HG03159 (cell line): Measurements from ENCODE around the gene USP12.
"Not testable (repeated sequence)": the region's sequence is repeated elsewhere in the genome, so short reads cannot be mapped to it uniquely, and the experiment has no call there.

Experiments used
- ATAC-seq: cut with Tn5 transposase; IDR thresholded peaks from one replicate; pipeline ENCODE4 v1.9.1; 2021; ENCODE audit warnings: mild to moderate bottlenecking, moderate library complexity; ENCODE audit not compliant: unreplicated experiment

USP12 gene

DNA sequence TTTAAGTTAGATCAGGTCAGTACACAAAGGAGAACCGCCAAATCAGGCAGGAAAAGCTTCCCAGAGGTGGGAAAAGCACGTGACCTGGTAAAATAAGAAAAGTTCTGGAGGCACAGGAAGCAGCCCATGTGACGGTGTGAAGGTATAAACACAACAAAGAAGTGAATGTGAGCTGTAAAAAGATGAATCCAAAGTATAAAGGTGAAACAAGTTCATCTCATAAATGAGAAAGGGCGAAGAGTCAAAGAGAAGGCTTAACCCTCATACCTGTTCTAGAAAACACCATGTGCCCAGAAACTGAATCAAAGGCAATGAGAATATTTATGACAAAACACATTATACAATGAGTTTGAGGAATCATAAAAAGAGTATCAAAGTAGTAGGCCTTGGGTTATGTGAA is 47.0 kb downstream of the USP12 start:
- no peak for ATAC-seq

DNA sequence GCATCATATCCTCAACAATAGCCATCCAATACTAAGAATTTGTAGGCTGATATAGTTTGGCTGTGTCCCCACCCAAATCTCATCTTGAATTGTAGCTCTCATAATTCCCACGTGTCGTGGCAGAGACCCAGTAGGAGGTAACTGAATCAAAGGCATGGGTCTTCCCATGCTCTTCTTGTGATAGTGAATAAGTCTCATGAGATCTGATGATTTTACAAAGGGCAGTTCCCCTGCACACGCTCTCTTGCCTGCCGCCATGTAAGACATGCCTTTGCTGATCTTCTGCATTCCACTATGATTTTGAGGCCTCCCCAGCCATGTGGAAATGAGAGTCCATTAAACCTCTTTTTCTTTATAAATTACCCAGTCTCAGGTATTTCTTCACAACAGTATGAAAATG is 48.2 kb downstream of the USP12 start:
- ATAC-seq = not testable (repeated sequence)

DNA sequence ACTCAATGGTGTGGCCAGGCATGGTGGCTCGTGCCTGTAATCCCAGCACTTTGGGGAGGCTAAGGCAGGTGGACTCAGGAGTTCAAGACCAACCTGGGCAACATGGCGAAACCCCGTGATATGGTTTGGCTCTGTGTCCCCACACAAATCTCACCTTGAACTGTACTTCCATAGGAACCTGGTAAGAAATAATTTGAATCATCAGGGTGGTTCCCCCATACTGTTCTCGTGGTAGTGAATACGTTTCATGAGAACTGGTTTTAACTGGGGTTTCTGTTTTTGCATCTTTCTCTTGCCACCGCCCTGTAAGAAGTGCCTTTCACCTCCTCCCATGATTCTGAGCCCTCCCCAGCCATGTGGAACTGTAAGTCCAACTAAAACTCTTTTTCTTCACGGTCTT is 49.6 kb downstream of the USP12 start:
- no peak for ATAC-seq

DNA sequence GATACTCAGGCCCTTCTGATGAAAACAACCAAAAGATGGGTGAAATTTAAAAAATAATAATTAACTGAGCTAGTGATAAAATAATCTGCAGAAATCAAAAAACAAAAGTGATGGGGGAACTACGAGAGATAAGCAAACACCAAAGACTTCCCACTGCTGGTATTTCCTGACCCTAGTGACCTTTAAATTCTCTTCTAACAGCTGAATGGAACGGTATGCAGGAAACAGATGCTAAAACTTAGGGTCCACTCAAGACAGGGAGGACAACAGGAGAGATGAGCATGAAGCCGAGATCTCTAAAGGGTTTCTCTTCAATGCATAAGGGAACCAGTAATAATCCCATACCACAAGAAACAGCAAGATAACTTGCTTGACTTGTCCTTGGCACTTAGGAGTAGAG is 50.8 kb downstream of the USP12 start:
- no peak for ATAC-seq

DNA sequence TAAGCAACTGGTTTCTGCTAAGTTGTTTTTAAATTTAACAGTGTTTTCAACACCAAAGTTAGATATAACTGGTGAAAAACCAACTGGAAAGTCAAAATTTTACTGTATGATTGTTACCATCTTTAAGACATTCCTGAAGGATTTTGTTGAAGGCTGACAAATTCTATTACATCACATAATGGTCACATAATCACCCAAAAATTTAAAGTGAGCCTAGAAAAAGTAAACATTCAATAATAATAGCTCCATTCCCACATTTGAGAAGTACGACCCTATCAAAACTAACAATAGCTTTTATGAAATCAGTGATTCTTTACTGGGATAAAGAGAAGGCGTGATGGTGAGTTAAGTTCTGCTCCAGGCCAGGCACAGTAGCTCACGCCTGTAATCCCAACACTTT is 51.6 kb downstream of the USP12 start:
- ATAC-seq = no peak

DNA sequence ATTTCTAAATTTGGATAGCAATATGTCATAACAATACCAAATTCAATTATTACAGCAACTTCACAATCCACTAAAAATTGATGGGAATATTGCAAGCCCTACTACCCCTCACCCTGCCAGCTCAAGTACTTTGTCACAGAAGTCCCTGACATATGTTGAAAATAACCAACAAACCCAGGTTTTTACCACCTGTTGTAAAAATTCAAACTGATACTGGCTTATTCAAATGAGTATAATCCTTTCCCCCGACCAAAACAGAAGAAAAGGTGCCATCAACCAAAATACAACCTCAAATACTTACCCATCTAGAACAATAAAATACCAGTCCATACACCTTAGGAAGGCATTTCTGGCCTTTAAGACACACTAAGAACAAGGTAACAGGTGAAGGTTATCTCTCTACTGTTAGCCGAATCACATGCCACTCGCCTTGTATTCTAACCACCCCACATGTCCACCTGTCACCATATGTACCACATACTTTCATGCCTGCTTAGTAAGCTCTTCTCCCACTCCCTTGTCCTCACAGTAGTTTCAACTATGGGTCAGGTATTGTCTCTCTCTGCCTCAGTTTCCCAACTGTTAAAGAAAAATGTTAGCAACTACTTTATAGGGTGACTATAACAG is 53.1 kb downstream of the USP12 start:
- no peak for ATAC-seq

DNA sequence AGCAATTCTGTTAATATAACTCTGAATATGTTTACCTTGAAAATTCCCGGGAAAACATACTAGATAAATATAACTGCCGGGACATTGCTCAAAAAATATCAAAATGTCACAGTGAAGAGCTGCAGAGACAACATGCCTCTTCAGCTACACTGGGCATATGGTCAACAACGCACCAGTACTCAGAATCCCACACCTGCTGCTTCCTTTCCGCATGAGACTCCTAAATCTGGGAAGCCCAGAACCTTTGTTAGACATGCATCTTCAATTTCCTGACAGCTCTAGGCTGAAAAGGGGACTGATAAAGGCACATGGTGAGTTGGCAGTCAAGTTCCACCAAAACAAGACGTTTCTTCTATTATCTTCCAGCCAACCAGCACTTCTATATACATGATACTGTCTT is 53.7 kb downstream of the USP12 start:
- ATAC-seq = no peak

DNA sequence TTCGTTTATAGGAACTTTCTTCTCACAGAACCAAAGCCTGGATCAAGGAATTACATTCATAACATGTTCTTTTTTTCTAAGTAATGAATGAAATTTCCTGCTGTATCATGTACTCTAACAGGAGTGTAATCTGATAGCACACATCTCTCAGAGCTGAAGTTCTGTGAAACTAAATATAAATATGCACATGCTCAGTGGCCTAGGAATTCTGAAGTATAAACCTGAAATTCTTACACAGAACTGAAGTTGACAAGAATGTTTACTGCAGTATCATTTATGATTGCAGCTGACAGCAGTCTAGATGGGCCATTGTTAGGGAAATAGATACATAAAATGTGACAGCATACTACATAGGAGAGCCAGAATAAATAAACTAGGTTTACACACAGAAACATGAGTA is 54.5 kb downstream of the USP12 start:
- no peak for ATAC-seq

DNA sequence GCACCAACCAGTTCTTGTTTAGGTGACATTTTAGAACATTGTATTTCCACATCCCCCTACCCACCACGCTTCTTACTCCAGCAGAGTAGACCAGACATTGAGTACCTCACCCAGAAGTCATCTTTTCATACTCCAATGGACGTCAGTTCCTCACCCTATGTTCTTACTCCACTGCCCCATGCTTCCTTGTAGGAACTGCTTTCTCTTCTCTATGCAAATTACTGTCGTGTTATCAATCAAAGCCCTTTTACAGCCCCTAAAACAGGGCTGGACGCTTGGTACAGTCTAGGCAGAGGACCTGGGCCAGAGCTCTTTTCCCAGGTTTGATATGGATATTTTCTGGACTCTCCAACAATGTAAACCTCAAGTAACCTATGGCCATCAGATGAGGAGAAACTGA is 58.2 kb downstream of the USP12 start:
- ATAC-seq = no peak

DNA sequence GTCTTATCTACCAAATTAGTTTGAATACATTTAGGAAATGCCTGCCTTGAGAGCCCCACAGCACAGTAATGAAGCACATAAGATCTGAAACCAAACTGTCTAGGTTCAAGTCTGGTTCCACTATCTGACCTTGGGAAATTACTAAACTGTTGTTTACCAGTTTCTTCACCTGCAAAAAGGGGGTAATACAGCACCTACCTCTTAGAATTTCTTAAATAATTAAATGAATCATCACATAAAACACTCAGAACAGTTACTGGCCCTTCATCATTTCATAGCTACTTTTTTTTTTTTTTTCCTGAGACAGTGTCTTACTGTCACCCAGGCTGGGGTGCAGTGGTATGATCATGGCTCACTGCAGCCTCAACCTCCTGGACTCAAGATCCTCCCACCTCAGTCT is 59.6 kb downstream of the USP12 start:
- ATAC-seq = no peak

DNA sequence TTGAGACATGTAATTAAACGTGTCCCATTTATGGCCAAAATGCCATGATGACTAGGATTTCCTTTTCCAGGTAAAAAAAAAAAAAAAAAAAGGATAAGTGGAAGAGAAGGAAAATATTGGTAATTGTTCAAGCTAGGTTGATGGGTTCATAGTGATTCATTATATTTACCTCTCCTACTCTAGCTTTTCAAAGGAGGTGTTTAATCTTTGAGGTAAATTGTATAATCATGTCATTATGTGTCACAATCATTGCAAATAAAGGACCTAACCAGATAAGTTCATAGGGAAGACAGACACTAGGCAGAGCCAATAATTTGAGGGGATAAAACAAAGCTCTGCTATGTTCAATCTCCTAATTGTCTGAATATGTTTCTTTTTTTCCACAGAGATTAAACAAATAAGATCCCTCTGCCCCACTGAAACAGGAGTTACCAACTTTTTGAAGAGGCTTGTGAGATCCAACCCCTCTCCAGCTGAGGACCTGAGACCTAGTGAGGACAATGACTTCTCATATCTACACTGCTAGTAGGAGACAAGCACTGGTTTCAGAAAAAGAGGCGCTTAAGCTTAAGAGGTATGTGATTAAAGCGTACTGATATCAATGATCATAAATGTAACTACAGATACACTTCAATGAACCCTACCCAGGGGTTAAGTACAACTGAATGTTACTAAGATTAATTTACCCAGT is 61.4 kb downstream of the USP12 start:
- no peak for ATAC-seq

DNA sequence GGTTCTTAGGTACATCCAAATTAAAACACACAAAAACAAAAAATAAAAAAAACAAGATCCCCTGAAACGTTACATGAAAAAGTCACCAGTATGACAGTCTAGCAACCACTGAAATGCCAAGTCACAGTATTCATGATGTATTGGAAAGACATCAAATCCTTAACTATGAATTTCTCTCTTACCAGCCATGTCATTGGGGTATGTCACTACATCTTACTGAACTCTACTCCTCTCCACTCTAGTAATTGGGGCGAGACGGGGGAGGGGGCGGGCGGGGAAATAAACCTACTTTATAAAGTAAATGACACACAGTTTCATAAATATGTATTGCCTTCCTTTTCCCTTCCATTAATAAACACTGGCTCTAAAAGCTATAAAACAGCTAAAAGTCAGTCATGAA is 65.5 kb downstream of the USP12 start:
- no peak for ATAC-seq

DNA sequence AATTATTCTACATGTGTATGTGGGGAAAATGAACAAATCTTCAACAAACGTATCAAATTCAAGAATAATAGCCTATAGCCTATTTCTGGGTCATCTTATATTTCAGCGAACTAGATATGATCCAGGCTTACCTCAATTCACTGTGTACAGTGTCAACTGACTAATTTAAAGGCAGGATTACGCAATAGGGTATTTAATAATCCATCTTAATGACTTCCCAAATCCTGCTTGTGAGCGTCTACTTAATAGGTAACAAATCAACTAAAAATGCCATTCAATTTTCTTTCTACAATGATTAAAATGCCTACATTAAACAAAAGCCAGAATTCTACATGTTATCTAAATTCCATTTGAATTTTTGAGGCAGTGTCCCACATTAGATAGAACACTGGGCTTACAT is 67.0 kb downstream of the USP12 start:
- ATAC-seq = no peak

DNA sequence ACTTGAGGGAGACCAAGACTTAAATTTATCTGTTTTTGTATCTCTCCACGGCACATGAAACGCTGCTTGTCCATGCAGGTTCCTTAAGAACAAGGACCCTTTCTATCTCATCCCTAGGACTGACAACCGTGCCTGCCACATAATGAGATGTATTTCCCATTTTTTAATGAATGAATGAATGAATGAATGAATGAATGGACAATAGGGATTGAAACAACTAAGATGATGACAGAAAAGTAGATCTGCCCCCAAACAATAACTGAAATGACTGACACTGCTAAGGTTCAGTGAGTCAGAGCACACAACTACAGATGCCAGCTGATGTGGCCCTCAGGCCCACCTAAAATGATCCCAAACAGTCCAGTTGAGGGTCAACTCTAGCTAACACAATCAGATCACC is 69.8 kb downstream of the USP12 start:
- no peak for ATAC-seq

DNA sequence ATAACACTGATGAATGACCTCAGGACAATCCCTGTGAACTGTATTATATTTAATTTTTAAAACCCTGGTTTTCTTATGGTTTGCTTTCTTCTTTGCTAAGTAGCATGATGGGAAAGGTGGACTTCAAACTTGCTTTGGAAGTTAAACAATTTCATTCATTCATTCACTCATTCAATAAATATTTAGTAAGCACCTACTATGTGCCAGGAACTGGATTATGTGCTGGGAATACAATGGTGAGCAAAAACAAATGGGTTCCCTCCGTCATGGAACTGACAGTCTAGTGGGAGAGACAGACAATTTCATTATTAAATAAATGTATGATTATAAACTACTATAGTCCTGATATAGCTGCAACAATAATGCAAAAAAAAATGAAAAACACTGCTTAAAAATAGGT is 70.3 kb downstream of the USP12 start:
- ATAC-seq = no peak

DNA sequence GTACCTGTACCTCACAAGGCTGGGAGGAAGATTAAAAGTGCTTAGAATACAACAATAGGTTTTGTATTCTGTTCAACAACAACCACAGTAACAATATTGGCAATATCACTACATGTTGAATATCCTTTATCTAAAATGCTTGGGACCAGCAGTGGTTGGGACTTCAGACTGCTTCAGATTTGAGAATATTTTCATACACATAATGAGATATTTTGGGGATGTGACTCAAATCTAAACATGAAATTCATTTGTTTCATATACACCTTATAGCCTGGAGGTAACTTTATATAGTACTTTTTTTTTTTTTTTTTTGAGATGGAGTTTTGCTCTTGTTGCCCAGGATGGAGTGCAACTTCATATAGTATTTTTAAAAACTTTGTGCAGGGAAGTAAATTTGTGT is 73.9 kb downstream of the USP12 start:
- ATAC-seq = no peak

DNA sequence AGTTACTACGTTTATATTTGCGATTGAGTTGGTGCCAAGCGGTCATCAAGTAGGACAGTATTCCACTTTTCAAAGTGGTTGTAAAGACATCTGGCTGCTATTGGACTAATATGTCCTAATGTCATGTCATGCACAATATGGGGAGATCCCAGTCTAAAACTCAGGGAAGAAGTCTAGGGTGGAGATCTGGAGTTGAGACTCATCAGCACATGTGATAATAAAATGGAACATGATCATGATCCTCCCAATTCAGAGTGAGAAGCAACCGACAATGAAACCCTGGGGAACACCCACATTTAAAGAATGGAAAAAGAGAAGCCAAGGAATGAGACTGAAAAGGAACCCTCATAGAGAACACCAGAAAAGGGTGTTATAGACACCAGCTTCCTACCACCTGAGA is 80.2 kb downstream of the USP12 start:
- ATAC-seq = no peak

DNA sequence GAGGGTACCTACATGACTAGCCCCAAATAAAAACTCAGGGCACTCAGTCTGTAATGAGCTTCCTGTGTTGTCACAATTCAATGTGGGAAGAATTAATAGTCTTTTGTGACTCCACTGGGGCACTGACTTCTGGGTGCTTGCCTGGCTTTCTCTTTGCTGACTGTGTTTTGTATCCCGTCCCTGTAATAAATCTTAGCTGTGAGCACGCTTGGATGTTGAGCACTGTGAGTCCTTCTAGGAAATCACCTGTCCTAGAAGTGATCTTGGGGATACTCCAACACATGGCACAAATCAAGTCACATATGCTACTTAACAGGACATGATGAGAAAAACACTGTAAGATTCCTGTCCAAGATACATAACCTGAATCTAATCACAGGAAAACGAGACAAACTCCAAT is 83.0 kb downstream of the USP12 start:
- no peak for ATAC-seq

DNA sequence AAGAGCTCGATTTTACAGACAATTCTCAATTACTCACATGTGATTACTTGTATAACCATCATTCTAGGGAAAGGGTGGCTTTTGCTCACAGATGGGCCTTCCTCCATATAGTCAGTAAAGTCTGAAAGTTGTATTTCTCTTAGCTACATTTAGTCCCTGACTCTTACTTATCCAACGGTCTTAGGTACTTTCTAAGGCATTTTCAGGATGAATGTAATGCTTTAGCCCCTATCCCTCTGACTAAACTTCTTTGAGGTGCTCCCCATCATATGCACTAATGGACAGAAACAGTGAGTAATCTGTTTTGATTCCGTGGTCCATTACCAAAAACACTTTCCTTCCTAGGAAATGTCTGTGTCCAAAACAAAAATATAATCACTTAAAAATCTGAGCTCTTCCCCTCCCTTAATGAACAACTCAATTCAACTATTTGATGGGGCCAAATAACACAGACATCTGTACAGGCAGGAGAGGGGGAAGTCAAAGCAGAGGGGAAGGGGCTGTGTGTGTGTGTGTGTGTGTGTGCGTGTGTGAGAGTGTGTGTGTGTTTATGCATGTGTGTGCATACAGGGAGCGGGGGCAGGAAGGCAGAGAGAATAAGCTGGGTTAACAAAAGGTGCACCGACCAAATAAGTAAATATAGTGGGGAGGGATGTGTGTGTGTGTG is 84.9 kb downstream of the USP12 start:
- ATAC-seq = no peak

DNA sequence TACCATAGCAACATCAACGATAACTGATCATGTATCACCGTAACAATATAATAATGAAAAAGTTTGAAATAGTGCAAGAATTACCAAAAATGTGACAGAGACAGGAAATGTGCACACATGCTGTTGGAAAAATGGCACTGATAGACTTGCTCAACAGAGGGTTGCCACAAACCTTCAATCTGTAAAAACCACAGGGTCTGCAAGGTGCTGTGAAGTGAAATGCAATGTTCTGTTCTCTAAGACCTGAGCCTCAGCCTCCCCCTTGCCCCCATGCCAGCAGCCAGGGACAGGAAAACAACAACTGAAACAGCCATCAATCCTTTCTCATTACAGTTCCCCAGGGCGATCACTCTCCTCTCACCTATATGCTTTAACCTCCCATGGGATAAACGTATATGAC is 88.4 kb downstream of the USP12 start:
- no peak for ATAC-seq

DNA sequence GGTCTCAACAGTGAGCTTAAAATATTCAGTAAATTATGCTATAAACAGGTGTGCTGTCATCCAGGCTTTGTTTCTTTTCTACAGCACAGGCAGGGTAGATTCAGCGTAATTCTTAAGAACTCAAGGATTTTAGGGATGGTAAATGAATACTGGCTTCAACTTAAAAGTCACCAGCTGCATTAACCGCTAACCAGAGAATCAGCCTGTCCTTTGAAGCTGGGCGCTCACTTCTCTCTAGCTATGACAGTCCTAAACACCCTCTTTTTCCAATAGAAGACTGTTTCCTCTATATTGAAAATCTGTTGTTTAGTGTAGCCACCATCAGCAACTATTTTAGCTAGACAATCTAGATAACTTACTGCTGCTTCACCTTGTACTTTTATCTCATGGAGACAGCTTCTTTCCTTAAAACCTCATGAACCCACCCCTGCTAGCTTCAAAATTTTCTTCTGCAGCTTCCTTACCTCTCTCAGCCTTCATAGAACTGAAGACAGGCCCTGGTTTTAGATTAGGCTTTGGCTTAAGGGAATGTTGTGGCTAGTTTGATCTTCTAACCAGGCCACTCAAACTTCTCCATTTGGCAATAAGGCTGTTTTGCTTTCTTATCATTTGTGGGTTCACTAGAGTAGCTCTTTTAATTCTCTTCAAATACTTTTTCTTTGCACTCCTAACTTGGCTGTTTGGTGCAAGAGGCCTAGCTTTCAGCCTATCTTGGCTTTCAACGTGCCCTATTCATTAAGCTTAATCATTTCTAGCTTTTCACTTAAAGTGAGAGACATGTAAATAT is 89.5 kb downstream of the USP12 start:
- no peak for ATAC-seq
